ENCODE results near the gene CCDC7. TPM values are rescaled to one million over a fixed set of nuclear protein-coding genes. Genes with fewer than 3 reads are reported as not detected.

The CCDC7 gene
- total RNA-seq, 2 experiments from 2014 or later: 69.4 to 72.9 TPM

DNA sequence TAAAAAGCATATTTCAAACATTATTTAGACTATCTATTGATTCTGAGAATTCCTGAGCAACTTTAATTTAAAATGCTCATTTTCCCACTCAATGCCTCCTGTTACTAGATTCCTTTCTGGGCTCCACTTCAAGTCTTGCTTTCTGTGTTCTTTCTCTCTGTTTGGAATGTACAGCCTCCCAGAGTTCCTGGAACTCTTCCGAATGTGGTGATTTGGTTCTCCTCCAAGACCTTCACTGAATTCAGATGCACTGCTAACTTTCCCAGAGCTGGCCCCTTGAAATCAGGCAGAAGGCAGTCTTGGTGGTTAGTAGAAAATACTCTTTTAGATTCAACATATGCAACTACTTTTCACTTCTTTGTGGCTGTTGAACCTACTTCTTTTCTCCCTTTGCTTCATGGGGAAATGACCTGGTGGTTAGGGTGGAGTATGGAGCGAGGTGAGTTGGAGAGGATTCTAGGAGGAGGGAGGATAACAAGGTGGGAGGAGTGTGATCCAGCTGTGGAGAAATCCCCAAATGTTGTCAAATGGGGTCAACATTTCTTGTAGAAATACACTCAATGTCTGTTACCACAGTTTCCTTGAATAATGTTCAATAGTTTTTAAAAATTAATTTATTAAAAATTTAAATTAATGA, 27.9 kb upstream of the CCDC7 start:
- Mint-ChIP-seq H3K36me3 (ENCODE audit: low read depth) (no peaks in the 10 kb centered on the region), H3K27me3 (no peaks in the 10 kb centered on the region), H3K27ac (no peak overlapping the region), H3K4me3 (no peak overlapping the region), H3K4me1 (ENCODE audit: low read depth) (peaks cover 5% of the 10 kb centered on the region), H3K9me3 (no peaks in the 10 kb centered on the region)
- Histone ChIP-seq H3K4me1 (ENCODE audit: insufficient read depth, low read length) (no peaks in the 10 kb centered on the region), H3K4me3 (ENCODE audit: low read length) (no peak overlapping the region), H3K36me3 (ENCODE audit: insufficient read depth, low read length) (no peaks in the 10 kb centered on the region), H3K27ac (ENCODE audit: low read depth in 1 of 2, low read length in 2 of 2) (no peak overlapping the region), H3K9me3 (ENCODE audit: control insufficient read depth in 1 of 2, insufficient read depth in 1 of 2, low read length in 2 of 2) (peaks cover 2 to 4% of the 10 kb centered on the region in 2 experiments), H3K27me3 (ENCODE audit: control insufficient read depth in 1 of 2, insufficient read depth in 2 of 2, low read length in 2 of 2) (no peaks in the 10 kb centered on the region)
- ChIA-PET POLR2A (no interaction called here), CTCF (no interaction called here)
- ATAC-seq (ENCODE audit: poor library complexity) (no peak), DNase-seq (no peak)
- intact Hi-C loops (cut with DNase I, micrococcal nuclease): no loop called here
- TF ChIP-seq CTCF (IDR thresholded peaks at IDR 0.05): no peak

DNA sequence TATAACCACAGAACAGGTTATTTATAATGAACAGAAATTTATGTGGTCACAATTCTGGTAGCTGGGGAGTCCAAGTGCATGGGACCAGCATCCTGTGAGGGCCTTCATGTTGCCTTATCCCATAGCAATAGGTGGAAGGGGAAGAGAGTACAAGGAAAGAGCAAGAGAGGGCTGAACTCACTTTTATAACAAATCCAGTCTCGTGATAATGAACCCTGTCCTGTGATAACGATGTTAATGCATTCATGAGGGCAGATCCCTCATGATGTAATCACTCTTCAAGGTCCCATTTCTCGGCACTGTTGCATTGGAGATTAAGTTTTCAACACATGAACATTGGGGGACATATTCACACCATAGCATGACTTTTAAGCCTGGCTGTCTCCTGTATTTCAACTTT, 27.4 kb upstream of the CCDC7 start:
- DNase-seq: no peak
- no peak overlapping the region for H3K4me3 ChIP-seq (ENCODE audit: low read length)
- no peaks in the 10 kb centered on the region for H3K36me3 Mint-ChIP-seq (ENCODE audit: low read depth)
- no peaks in the 10 kb centered on the region for H3K36me3 ChIP-seq (ENCODE audit: insufficient read depth, low read length)
- POLR2A ChIA-PET: no interaction called here
- H3K4me1 ChIP-seq (ENCODE audit: insufficient read depth, low read length): no peaks in the 10 kb centered on the region
- peaks cover 4 to 6% of the 10 kb centered on the region in 2 experiments for H3K9me3 ChIP-seq (ENCODE audit: control insufficient read depth in 1 of 2, insufficient read depth in 1 of 2, low read length in 2 of 2)
- no peak overlapping the region for H3K27ac Mint-ChIP-seq
- H3K27me3 ChIP-seq (ENCODE audit: control insufficient read depth in 1 of 2, insufficient read depth in 2 of 2, low read length in 2 of 2): no peaks in the 10 kb centered on the region
- no peaks in the 10 kb centered on the region for H3K9me3 Mint-ChIP-seq
- H3K27me3 Mint-ChIP-seq: no peaks in the 10 kb centered on the region
- peaks cover under 1% of the 10 kb centered on the region for H3K4me1 Mint-ChIP-seq (ENCODE audit: low read depth)
- no peak for TF ChIP-seq CTCF (IDR thresholded peaks at IDR 0.05)
- CTCF ChIA-PET: no interaction called here
- ATAC-seq (ENCODE audit: poor library complexity): no peak
- intact Hi-C loops (cut with DNase I, micrococcal nuclease): no loop called here
- H3K4me3 Mint-ChIP-seq: no peak overlapping the region
- no peak overlapping the region for H3K27ac ChIP-seq (ENCODE audit: low read depth in 1 of 2, low read length in 2 of 2)

GRCh38 chr10:32419615-32420014, 26.3 kb upstream of the CCDC7 start:
- Mint-ChIP-seq H3K27ac (no peak overlapping the region), H3K4me1 (ENCODE audit: low read depth) (no peaks in the 10 kb centered on the region), H3K36me3 (ENCODE audit: low read depth) (no peaks in the 10 kb centered on the region), H3K27me3 (no peaks in the 10 kb centered on the region), H3K9me3 (no peaks in the 10 kb centered on the region), H3K4me3 (no peak overlapping the region)
- POLR2A ChIA-PET: no interaction called here
- Histone ChIP-seq H3K9me3 (ENCODE audit: control insufficient read depth in 1 of 2, insufficient read depth in 1 of 2, low read length in 2 of 2) (peaks cover 4 to 6% of the 10 kb centered on the region in 2 experiments), H3K4me3 (ENCODE audit: low read length) (no peak overlapping the region), H3K4me1 (ENCODE audit: insufficient read depth, low read length) (no peaks in the 10 kb centered on the region), H3K27me3 (ENCODE audit: control insufficient read depth in 1 of 2, insufficient read depth in 2 of 2, low read length in 2 of 2) (no peaks in the 10 kb centered on the region), H3K36me3 (ENCODE audit: insufficient read depth, low read length) (no peaks in the 10 kb centered on the region), H3K27ac (ENCODE audit: low read depth in 1 of 2, low read length in 2 of 2) (no peak overlapping the region)
- intact Hi-C loops (cut with DNase I, micrococcal nuclease): no loop called here
- TF ChIP-seq CTCF (IDR thresholded peaks at IDR 0.05): no peak
- DNase-seq (no peak), ATAC-seq (ENCODE audit: poor library complexity) (no peak)
- CTCF ChIA-PET: no interaction called here
